ENCODE measurements around the gene BIRC3. TPM values are rescaled to one million over a fixed set of nuclear protein-coding genes. Genes with fewer than 3 reads are reported as not detected.

The BIRC3 gene
- total RNA-seq, 1 experiment from 2014 or later: 2.5 TPM

- intact Hi-C loops (cut with micrococcal nuclease; ENCODE audit: unreplicated experiment): loop anchor here (5.0 kb wide), 2 partner anchors 268 to 323 kb away; no protein-coding TSS in a partner anchor
- POLR2A ChIA-PET (ENCODE audit: low non-redundant PET): no interaction called here
- H3K4me3 ChIP-seq (ENCODE audit: low read depth, low read length, poor library complexity, severe bottlenecking): no peak overlapping the region
Measured at GRCh38 chr11:102343809-102344208, 26.5 kb downstream of the BIRC3 start.

GRCh38 chr11:102345904-102346303, 28.6 kb downstream of the BIRC3 start:
- Histone ChIP-seq H3K9me3 (ENCODE audit: low read depth, low read length, poor library complexity, severe bottlenecking) (no peaks in the 10 kb centered on the region), H3K4me3 (ENCODE audit: low read depth, low read length, poor library complexity, severe bottlenecking) (peak overlapping the region; percentile 59), H3K4me1 (ENCODE audit: insufficient read depth, low read length, poor library complexity, severe bottlenecking) (peaks cover 7% of the 10 kb centered on the region), H3K27me3 (replicated peaks; ENCODE audit: insufficient read depth, low read depth, low read length, poor library complexity) (no peaks in the 10 kb centered on the region), H3K27ac (ENCODE audit: low read depth, low read length, poor library complexity, severe bottlenecking) (peak overlapping the region; percentile 94), H3K36me3 (ENCODE audit: insufficient read depth, low read length, poor library complexity, severe bottlenecking) (peaks cover 3% of the 10 kb centered on the region)
- intact Hi-C loops (cut with micrococcal nuclease; ENCODE audit: unreplicated experiment): loop anchor here (2.0 to 5.0 kb wide), 2 partner anchors 106 to 235 kb away; partner anchors contain the start of genes TMEM123 and YAP1
- no peak for TF ChIP-seq CTCF (conservative IDR thresholded peaks at IDR 0.05; ENCODE audit: low read depth, low read length)
- TF ChIP-seq EZH2 (IDR thresholded peaks at IDR 0.05; ENCODE audit: borderline replicate concordance, low read depth, low read length, poor library complexity, severe bottlenecking): no peak
- DNase-seq (ENCODE audit: low spot score): peak; percentile 78
- no TSS peak for BruUV-seq (replicated peaks)
- ChIA-PET POLR2A (ENCODE audit: low non-redundant PET) (no interaction called here), CTCF (no interaction called here)

More at GRCh38 chr11:102343809-102344208, 26.5 kb downstream of the BIRC3 start:
- TF ChIP-seq CTCF (conservative IDR thresholded peaks at IDR 0.05; ENCODE audit: low read depth, low read length) (no peak), EZH2 (IDR thresholded peaks at IDR 0.05; ENCODE audit: borderline replicate concordance, low read depth, low read length, poor library complexity, severe bottlenecking) (no peak)
- peak; percentile 39 for DNase-seq (ENCODE audit: low spot score)
- no TSS peak for BruUV-seq (replicated peaks)
- Histone ChIP-seq H3K9me3 (ENCODE audit: low read depth, low read length, poor library complexity, severe bottlenecking) (no peaks in the 10 kb centered on the region), H3K27ac (ENCODE audit: low read depth, low read length, poor library complexity, severe bottlenecking) (no peak overlapping the region), H3K27me3 (replicated peaks; ENCODE audit: insufficient read depth, low read depth, low read length, poor library complexity) (no peaks in the 10 kb centered on the region), H3K4me1 (ENCODE audit: insufficient read depth, low read length, poor library complexity, severe bottlenecking) (peaks cover 7% of the 10 kb centered on the region), H3K36me3 (ENCODE audit: insufficient read depth, low read length, poor library complexity, severe bottlenecking) (no peaks in the 10 kb centered on the region)
- CTCF ChIA-PET: no interaction called here

- Histone ChIP-seq H3K27ac (ENCODE audit: low read depth, low read length, poor library complexity, severe bottlenecking) (peak overlapping the region; percentile 94), H3K4me1 (ENCODE audit: insufficient read depth, low read length, poor library complexity, severe bottlenecking) (peaks cover 7% of the 10 kb centered on the region), H3K4me3 (ENCODE audit: low read depth, low read length, poor library complexity, severe bottlenecking) (peak overlapping the region; percentile 59), H3K9me3 (ENCODE audit: low read depth, low read length, poor library complexity, severe bottlenecking) (no peaks in the 10 kb centered on the region), H3K36me3 (ENCODE audit: insufficient read depth, low read length, poor library complexity, severe bottlenecking) (peaks cover 5% of the 10 kb centered on the region), H3K27me3 (replicated peaks; ENCODE audit: insufficient read depth, low read depth, low read length, poor library complexity) (no peaks in the 10 kb centered on the region)
- TF ChIP-seq EZH2 (IDR thresholded peaks at IDR 0.05; ENCODE audit: borderline replicate concordance, low read depth, low read length, poor library complexity, severe bottlenecking) (no peak), CTCF (conservative IDR thresholded peaks at IDR 0.05; ENCODE audit: low read depth, low read length) (no peak)
- DNase-seq (ENCODE audit: low spot score): no peak
- intact Hi-C loops (cut with micrococcal nuclease; ENCODE audit: unreplicated experiment): loop anchor here (2.0 to 5.0 kb wide), 2 partner anchors 106 to 236 kb away; partner anchors contain the start of genes TMEM123 and YAP1
- no TSS peak for BruUV-seq (replicated peaks)
- ChIA-PET POLR2A (ENCODE audit: low non-redundant PET) (no interaction called here), CTCF (no interaction called here)
Measured at GRCh38 chr11:102346456-102346747, 29.1 kb downstream of the BIRC3 start.
